ENCODE measurements around the gene RNASE13. TPM values are rescaled to one million over a fixed set of nuclear protein-coding genes. Genes with fewer than 3 reads are reported as not detected.
"Not testable (repeated sequence)": the region's sequence is repeated elsewhere in the genome, so short reads cannot be mapped to it uniquely, and the experiment has no call there.

Gene RNASE13
- total and polyA plus RNA-seq, 2 experiments from 2014 or later: not detected

DNA sequence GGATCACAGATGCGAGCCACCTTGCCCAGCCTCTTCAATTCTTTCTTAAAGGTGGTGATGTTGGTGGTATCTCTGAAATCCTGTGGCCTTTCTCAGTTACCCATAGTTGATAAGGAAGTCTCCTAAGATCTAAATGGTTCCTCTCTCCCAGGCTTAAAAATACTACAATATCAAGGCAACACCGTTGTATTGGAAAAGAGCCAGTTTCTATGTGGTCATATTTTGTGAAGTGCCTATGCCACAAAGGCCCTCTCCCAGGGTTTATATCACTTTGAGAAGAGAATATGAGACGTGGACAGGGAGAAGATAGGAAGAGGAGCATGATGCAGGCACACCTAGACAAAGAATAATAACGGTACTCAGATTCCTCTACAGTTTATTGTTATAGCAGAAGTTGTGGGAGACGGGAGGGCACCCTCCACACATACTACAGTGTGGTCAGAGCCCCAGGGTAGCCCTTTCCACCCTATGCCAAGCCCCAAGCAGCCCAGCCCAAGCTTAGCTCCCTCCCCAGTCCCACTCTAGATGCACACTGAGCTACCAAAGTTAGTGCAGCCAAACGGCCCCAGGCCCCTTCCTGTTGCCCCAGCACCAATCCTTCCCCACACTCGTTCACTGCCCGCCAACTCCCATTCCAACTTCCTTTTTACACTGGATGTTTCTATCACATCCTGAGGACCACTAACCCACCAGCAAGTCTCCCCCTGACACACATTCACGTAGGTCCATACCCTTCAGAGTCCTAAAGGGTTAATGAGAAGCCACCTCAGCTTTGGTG is 18.0 kb downstream of the RNASE13 start:
- WGBS, 2 experiments (ENCODE audit: low coverage in 1 of 2, low lambda C conversion rate in 2 of 2, missing lambda C conversion rate in 2 of 2): 69 to 76% methylated on average over 9 of the region's 9 CpGs
- in situ Hi-C loops (cut with MboI): loop anchor here (10.0 kb wide), 1 partner anchor 78 kb away; the partner anchor contains the start of gene ZNF219
- H3K4me1 ChIP-seq (ENCODE audit: insufficient read depth): no peaks in the 10 kb centered on the region

DNA sequence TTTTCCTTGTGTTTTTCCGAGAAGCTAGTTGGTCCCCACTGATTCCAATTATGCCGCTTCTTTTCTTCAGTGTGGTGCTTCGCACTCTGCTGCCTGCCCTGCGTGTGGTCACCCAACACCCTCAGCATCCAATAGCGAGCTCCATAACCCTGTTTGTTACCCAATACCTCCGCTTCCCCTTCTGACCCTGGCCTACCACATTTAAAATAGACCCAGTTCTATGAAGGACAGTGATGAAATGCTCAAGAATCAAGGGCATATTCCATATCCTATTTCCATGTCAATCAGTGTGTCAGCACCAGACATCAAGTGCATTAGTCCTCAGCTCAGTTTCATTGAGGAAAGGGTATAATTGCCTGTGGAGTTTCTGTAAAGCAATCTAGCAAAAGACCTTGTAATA is 19.3 kb downstream of the RNASE13 start:
- Histone ChIP-seq H3K27me3 (replicated peaks; ENCODE audit: insufficient read depth) (no peaks in the 10 kb centered on the region; the same call in 1 of the 2 replicates), H3K9ac (no peak overlapping the region), H3K4me3 (no peak overlapping the region), H3K79me2 (ENCODE audit: insufficient read depth) (no peaks in the 10 kb centered on the region), H2AFZ (no peak overlapping the region), H3K27ac (no peak overlapping the region), H3K36me3 (ENCODE audit: low read depth) (no peaks in the 10 kb centered on the region), H3K4me2 (ENCODE audit: unreplicated experiment) (no peak overlapping the region), H3K9me2 (ENCODE audit: insufficient read depth) (no peaks in the 10 kb centered on the region), H4K20me1 (ENCODE audit: insufficient read depth) (no peaks in the 10 kb centered on the region), H3K4me1 (ENCODE audit: insufficient read depth) (no peaks in the 10 kb centered on the region), H3F3A (ENCODE audit: insufficient read depth) (no peaks in the 10 kb centered on the region), H3K9me3 (ENCODE audit: low read depth) (no peaks in the 10 kb centered on the region)
- no peak for DNase-seq
- in situ Hi-C loops (cut with MboI): loop anchor here (10.0 kb wide), 1 partner anchor 79 kb away; the partner anchor contains the start of gene ZNF219
- TF ChIP-seq EZH2 (IDR thresholded peaks at IDR 0.05; ENCODE audit: insufficient read depth, poor library complexity, severe bottlenecking) (no peak), EZH2phosphoT487 (IDR thresholded peaks at IDR 0.05; ENCODE audit: insufficient read depth, low read depth) (no peak)
- 66 to 70% methylated on average over 6 of the region's 6 CpGs for WGBS, 2 experiments (ENCODE audit: low coverage in 1 of 2, low lambda C conversion rate in 2 of 2, missing lambda C conversion rate in 2 of 2)

More for the DNA sequence above, 18.0 kb downstream of the RNASE13 start:
- Histone ChIP-seq H3K27ac (no peak overlapping the region), H3K9me2 (ENCODE audit: insufficient read depth) (no peaks in the 10 kb centered on the region), H3K9me3 (ENCODE audit: low read depth) (no peaks in the 10 kb centered on the region), H3F3A (ENCODE audit: insufficient read depth) (no peaks in the 10 kb centered on the region), H4K20me1 (ENCODE audit: insufficient read depth) (no peaks in the 10 kb centered on the region), H3K4me3 (no peak overlapping the region), H3K4me2 (ENCODE audit: unreplicated experiment) (no peak overlapping the region), H3K27me3 (replicated peaks; ENCODE audit: insufficient read depth) (no peaks in the 10 kb centered on the region; the same call in 1 of the 2 replicates), H2AFZ (no peak overlapping the region), H3K9ac (no peak overlapping the region), H3K79me2 (ENCODE audit: insufficient read depth) (no peaks in the 10 kb centered on the region), H3K36me3 (ENCODE audit: low read depth) (no peaks in the 10 kb centered on the region)
- no peak for TF ChIP-seq EZH2phosphoT487 (IDR thresholded peaks at IDR 0.05; ENCODE audit: insufficient read depth, low read depth)
- TF ChIP-seq EZH2 (IDR thresholded peaks at IDR 0.05; ENCODE audit: insufficient read depth, poor library complexity, severe bottlenecking): no peak
- DNase-seq: no peak

DNA sequence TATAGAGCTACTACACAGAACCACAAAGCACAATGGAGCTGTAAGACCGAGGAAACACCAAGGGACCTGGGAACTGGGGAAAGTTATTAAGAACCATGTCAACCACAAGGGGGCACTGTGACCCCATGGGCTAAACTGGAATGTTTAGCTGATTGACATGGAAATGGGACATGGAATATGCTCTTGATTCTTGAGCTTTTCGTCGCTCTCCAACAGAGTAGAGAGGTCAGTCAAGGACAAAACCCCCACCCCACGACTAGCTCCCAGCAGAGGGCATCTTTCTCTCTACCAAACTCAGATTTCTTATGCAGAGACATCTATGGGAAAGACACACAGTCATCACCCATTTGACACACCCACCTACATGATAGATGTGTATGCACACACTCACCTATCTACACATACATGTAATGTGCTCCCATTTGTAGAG is 19.8 kb downstream of the RNASE13 start:
- no peaks in the 10 kb centered on the region; the same call in 1 of the 2 replicates for H3K27me3 ChIP-seq (replicated peaks; ENCODE audit: insufficient read depth)
- no peaks in the 10 kb centered on the region for H3K9me3 ChIP-seq (ENCODE audit: low read depth)
- no peaks in the 10 kb centered on the region for H3K79me2 ChIP-seq (ENCODE audit: insufficient read depth)
- H3K9me2 ChIP-seq (ENCODE audit: insufficient read depth): no peaks in the 10 kb centered on the region
- no peaks in the 10 kb centered on the region for H3K4me1 ChIP-seq (ENCODE audit: insufficient read depth)
- no peak overlapping the region for H3K4me2 ChIP-seq (ENCODE audit: unreplicated experiment)
- H3K9ac ChIP-seq: no peak overlapping the region
- H3K36me3 ChIP-seq (ENCODE audit: low read depth): no peaks in the 10 kb centered on the region
- in situ Hi-C loops (cut with MboI): loop anchor here (10.0 kb wide), 1 partner anchor 80 kb away; the partner anchor contains the start of gene ZNF219
- WGBS, 2 experiments (ENCODE audit: low coverage in 1 of 2, low lambda C conversion rate in 2 of 2, missing lambda C conversion rate in 2 of 2): 0 to 1% methylated on average over 4 of the region's 4 CpGs
- TF ChIP-seq EZH2 (IDR thresholded peaks at IDR 0.05; ENCODE audit: insufficient read depth, poor library complexity, severe bottlenecking) (no peak), EZH2phosphoT487 (IDR thresholded peaks at IDR 0.05; ENCODE audit: insufficient read depth, low read depth) (no peak)
- H4K20me1 ChIP-seq (ENCODE audit: insufficient read depth): no peaks in the 10 kb centered on the region
- H2AFZ ChIP-seq: no peak overlapping the region
- H3K27ac ChIP-seq: no peak overlapping the region
- no peak overlapping the region for H3K4me3 ChIP-seq
- no peaks in the 10 kb centered on the region for H3F3A ChIP-seq (ENCODE audit: insufficient read depth)
- peak; percentile 84 for DNase-seq

DNA sequence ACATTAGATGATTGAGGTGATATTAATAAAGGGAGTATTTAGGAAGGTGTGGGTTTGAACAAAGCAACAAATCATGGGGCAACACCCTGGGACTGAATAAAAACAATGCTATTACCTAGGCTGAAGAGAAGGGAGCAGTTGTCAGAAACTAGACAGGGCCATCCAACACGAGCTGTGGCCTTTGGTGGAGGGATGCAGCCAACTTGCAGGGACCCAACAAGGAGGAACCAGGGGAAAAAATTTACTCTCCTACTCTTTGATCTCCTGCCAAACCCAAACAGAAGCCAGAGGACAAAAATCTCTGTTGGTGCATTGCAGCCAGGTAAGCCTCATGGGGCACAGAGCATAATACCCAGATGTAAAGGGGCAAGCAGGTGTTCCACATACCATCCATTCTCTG is 23.5 kb downstream of the RNASE13 start:
- Histone ChIP-seq H3K27me3 (replicated peaks; ENCODE audit: insufficient read depth) (no peaks in the 10 kb centered on the region; the same call in 1 of the 2 replicates), H3K4me1 (ENCODE audit: insufficient read depth) (no peaks in the 10 kb centered on the region), H3K9me2 (ENCODE audit: insufficient read depth) (no peaks in the 10 kb centered on the region), H3K27ac (no peak overlapping the region), H2AFZ (no peak overlapping the region), H3K79me2 (ENCODE audit: insufficient read depth) (no peaks in the 10 kb centered on the region), H3K4me3 (no peak overlapping the region), H3K9ac (no peak overlapping the region), H4K20me1 (ENCODE audit: insufficient read depth) (no peaks in the 10 kb centered on the region), H3K36me3 (ENCODE audit: low read depth) (no peaks in the 10 kb centered on the region), H3F3A (ENCODE audit: insufficient read depth) (no peaks in the 10 kb centered on the region), H3K9me3 (ENCODE audit: low read depth) (no peaks in the 10 kb centered on the region), H3K4me2 (ENCODE audit: unreplicated experiment) (no peak overlapping the region)
- TF ChIP-seq EZH2phosphoT487 (IDR thresholded peaks at IDR 0.05; ENCODE audit: insufficient read depth, low read depth): no peak
- no peak for TF ChIP-seq EZH2 (IDR thresholded peaks at IDR 0.05; ENCODE audit: insufficient read depth, poor library complexity, severe bottlenecking)
- in situ Hi-C loops (cut with MboI): loop anchor here (10.0 kb wide), 1 partner anchor 84 kb away; the partner anchor contains the start of gene ZNF219
- WGBS, 2 experiments (ENCODE audit: low coverage in 1 of 2, low lambda C conversion rate in 2 of 2, missing lambda C conversion rate in 2 of 2): 53 to 75% methylated on average over 1 of the region's 1 CpG
- DNase-seq: no peak

DNA sequence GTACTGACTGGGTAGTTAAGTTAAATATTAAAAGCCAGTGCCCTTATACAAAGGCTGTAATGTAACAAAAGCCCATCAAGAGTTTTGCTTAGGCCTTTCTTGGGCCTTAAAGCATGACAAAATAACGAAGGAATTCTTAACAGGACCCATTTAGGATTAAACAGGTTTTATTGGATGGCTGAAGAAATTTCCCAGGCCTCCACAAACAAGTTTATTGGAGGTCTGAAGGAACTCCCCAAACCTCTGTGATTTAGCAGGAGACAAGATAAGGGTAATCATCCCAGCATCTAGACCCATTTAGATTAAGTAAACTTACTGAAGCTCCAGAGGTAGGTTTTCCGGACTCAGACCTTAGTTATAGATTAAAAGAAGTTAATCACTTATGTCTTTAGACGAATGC is 24.9 kb downstream of the RNASE13 start:
- H3K9me2 ChIP-seq (ENCODE audit: insufficient read depth); H3K4me3 ChIP-seq; H3K36me3 ChIP-seq (ENCODE audit: low read depth); H3K4me1 ChIP-seq (ENCODE audit: insufficient read depth); H3K9ac ChIP-seq; H3K27me3 ChIP-seq (replicated peaks; ENCODE audit: insufficient read depth); H3K79me2 ChIP-seq (ENCODE audit: insufficient read depth); H3K27ac ChIP-seq; DNase-seq; H3K4me2 ChIP-seq (ENCODE audit: unreplicated experiment); H2AFZ ChIP-seq; H3F3A ChIP-seq (ENCODE audit: insufficient read depth); H4K20me1 ChIP-seq (ENCODE audit: insufficient read depth); H3K9me3 ChIP-seq (ENCODE audit: low read depth): not testable (repeated sequence)
- WGBS, 2 experiments (ENCODE audit: low coverage in 1 of 2, low lambda C conversion rate in 2 of 2, missing lambda C conversion rate in 2 of 2): 68 to 75% methylated on average over 3 of the region's 3 CpGs
- in situ Hi-C loops (cut with MboI): loop anchor here (10.0 kb wide), 1 partner anchor 85 kb away; the partner anchor contains the start of gene ZNF219

Data from GM23248 (cell line).